ENCODE measurements around the gene MICA.
A peak's percentile ranks its signal among the peaks of the same experiment; 100 is the strongest.
"Not testable (repeated sequence)": the region's sequence is repeated elsewhere in the genome, so short reads cannot be mapped to it uniquely, and the experiment has no call there.

MICA gene

DNA sequence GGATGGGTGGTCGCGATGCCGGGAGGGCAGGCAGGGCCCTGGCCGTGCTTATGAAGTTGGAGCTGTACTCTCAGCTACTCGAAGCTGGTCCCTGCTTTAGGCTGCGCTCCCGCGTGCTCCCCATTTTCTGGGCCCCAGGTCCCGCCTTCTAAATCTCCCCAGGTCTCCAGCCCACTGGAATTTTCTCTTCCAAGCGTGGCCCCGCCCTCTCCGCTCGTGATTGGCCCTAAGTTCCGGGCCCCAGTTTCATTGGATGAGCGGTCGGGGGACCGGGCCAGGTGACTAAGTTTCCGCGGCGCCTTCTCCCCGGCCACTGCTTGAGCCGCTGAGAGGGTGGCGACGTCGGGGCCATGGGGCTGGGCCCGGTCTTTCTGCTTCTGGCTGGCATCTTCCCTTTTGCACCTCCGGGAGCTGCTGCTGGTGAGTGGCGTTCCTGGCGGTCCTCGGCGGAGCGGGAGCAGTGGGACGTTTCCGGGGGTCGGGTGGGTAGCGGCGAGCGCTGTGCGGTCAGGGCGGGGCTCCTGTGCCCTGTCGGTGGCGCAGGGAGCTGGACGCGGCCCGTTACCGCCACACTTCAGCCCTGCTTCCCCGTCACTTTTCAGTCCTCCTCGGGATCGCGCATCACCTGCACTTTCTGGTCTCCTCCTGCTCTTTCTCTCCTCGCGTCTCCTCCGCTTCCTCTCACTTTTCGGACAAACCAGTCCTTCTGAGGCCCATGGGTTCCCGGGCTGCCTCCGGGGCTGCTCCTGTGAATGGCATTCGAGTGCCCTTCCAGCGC is at the start of gene MICA:
MICA (plus strand) TSS at position 313 of the 778 bp plus-strand sequence; CDS start at position 351, 38 bp downstream.
- FAIRE-seq = peak; percentile 84

DNA sequence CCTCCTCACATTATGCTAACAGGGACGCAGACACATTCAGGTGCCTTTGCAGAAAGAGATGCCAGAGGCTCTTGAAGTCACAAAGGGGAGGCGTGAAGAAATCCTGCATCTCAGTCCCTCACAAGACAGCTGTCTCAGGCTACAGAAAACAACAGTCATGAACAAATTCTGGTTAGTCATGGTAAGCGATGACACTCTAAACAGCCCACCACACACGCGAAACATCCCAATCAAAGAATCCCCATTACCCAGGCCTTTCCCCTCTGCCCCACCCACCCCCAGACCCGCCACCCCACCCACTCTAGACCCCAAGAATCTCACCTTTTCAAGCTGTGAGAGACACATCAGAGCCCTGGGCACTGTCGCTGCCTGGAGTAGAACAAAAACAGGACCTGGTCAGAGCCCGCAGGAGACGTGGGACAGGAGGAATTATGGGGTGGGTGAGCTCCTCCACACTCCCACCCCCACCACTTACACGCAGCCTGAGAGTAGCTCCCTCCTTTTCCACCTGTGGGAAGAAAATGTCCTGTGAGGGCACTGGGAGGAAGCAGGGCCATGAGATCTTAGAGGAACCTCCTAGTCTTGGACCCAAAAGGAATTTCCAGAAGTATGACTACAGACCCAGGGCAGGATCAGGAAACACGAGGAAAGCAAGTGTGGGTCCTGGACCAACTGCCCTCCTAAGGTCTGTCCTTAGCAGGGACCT is 49.1 kb upstream of the MICA start:
- no peak for FAIRE-seq
- DNase-seq (ENCODE audit: insufficient read length, low spot score) = no peak

More for the DNA sequence above, at the start of gene MICA:
- DNase-seq (ENCODE audit: insufficient read length, low spot score) = peak; percentile 83

DNA sequence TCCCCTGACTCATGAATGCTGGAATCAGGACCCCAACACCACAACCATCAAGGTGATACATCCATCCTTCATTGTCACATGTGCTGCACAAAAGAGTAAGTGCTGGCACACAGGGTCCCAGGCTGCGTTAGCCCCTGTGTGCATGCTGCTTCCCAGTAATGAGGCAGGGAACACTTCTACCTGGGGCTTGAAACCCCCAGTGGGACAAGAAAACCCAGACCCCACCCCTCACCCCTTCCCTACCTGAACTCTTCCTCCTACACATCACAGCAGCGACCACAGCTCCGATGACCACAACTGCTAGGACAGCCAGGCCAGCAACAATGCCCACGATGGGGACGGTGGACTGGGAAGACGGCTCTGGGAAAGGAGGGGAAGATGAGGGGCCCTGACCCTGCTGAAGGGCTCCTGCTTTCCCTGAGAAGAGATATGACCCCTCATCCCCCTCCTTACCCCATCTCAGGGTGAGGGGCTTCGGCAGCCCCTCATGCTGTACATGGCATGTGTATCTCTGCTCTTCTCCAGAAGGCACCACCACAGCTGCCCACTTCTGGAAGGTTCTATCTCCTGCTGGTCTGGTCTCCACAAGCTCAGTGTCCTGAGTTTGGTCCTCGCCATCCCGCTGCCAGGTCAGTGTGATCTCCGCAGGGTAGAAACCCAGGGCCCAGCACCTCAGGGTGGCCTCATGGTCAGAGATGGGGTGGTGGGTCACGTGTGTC is 48.4 kb upstream of the MICA start:
- DNase-seq (ENCODE audit: insufficient read length, low spot score) (no peak), FAIRE-seq (no peak)

DNA sequence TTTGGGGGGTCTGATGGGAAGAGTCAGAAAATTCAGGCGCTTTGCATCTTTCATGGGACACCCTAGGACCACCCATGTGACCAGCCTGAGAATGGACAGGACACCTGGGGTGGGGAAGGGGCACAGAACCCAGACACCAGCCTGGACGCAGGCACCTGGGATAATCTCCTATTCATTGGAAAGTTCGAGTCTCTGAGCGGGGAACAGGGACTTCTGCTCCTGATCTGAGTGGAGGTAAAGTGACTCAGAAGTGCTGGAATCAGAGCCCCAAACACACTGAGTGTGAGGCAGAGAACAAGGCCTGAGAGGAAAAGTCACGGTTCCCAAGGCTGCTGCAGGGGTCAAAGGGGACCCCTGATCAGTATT is 47.8 kb upstream of the MICA start:
- no peak for DNase-seq (ENCODE audit: insufficient read length, low spot score)
- FAIRE-seq = no peak

DNA sequence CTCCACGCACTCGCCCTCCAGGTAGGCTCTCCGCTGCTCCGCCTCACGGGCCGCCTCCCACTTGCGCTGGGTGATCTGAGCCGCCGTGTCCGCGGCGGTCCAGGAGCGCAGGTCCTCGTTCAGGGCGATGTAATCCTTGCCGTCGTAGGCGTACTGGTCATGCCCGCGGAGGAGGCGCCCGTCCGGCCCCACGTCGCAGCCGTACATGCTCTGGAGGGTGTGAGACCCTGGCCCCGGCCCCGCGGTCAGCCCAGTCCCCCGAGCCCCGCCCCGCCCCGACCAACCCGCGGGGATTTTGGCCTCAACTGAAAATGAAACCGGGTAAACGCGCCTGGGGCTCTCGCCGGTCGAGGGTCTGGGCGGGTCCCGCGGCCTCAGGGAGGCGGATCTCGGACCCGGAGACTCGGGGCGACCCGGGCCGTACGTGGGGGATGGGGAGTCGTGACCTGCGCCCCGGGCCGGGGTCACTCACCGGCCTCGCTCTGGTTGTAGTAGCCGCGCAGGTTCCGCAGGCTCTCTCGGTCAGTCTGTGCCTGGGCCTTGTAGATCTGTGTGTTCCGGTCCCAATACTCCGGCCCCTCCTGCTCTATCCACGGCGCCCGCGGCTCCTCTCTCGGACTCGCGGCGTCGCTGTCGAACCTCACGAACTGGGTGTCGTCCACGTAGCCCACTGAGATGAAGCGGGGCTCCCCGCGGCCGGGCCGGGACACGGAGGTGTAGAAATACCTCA is 47.0 kb upstream of the MICA start:
- FAIRE-seq = no peak
- no peak for DNase-seq (ENCODE audit: insufficient read length, low spot score)

DNA sequence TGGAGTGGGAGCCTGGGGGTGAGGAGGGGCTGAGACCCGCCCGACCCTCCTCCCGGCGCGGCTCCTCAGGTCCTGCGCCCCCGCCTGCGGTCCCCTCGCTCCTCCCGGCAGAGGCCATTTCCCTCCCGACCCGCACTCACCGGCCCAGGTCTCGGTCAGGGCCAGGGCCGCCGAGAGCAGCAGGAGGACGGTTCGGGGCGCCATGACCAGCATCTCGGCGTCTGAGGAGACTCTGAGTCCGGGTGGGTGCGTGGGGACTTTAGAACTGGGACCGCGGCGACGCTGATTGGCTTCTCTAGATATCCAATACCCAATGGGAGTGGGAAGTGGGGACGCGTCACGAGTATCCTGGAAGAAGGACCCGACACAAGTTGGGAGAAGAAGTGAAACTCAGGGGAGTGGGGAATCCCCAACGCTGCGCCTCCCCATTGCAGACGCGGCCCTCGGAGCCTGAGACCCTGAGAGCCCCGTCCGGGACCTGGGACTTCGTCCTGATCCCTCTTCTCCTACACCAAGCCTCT is 46.4 kb upstream of the MICA start, which contains the start of gene HLA-B:
HLA-B (minus strand) TSS at position 234 of the 521 bp plus-strand sequence; CDS start at position 213, 21 bp downstream.
- peak; percentile 81 for FAIRE-seq

DNA sequence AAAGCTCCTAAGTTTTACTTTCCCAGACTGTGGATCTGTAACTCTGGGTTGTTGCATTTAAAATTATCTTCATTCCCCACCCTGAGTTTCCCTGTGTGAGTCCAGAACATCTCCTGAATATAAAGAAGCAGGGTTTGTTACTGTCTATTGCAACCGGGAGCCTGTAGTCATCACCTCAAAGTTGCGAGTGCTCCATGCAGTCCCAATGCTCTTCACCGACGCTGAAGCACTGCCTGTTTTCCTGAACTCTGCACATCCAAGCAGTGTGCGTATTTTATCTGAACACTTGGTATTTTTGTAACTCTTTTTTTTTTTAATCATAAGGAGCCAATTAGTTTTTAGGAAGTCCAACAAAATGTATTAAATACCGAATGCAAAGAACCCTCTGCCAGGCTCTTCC is 45.5 kb upstream of the MICA start:
- peak; percentile 11 for FAIRE-seq
- no peak for DNase-seq (ENCODE audit: insufficient read length, low spot score)

More for the DNA sequence above, 46.4 kb upstream of the MICA start, which contains the start of gene HLA-B:
- peak; percentile 28 for DNase-seq (ENCODE audit: insufficient read length, low spot score)

DNA sequence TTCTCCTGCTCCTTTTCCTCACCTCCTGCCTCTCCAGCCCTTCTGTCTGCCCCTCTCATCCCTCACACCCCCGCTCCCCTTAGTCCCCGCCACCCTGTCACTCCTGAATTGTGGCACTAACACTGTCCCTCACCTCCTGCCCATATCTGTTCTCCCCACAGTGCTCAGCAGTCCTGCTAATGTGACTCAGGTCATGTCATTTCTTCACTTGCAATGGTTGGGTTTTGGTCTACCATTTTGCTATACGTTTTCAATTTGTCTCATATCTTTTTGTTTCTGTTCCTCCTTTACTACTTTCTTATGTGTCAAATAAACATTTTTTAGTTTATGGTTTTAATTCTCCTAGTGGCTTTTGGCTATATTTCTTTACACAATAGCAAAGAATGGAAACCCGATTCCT is 45.1 kb upstream of the MICA start:
- FAIRE-seq = peak; percentile 86
- no peak for DNase-seq (ENCODE audit: insufficient read length, low spot score)

DNA sequence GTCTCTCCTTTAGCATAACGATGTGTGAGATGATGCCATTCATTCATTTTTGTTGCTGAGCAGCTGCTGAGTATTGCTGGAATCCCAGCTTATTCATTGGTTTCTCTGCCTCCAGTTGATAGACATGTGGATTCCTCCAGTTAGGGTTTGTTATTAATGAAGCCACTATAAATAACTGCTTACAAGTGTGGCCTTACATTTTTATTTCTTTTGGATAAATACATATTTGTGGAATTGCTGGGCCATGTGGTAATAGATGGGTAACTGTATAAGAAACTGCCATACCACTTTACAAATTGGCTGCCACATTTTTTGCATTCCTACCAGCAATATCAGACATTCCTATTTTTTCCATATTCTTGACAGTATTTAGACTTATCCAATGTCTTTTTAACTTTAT is 43.8 kb upstream of the MICA start:
- FAIRE-seq = peak; percentile 49
- DNase-seq (ENCODE audit: insufficient read length, low spot score) = no peak

DNA sequence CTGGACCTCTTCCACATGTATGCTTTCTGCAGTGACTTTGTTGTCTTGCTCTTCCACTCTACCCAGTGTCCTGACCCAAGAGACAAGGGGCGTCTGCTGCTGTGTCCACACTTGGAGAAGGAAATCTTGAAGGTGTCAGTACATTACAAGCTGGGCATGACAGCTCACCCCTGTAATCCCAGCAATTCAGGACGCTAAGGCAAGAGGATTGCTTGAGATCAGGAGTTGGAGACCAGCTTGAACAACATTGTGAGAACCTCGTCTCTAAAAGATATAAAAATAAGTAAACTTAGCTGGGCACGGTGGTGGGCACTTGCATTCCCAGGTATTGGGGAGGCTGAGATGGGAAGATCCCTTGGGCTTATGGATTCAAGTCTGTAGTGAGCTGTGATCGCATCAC is 40.6 kb upstream of the MICA start:
- DNase-seq (ENCODE audit: insufficient read length, low spot score) = no peak
- no peak for FAIRE-seq

DNA sequence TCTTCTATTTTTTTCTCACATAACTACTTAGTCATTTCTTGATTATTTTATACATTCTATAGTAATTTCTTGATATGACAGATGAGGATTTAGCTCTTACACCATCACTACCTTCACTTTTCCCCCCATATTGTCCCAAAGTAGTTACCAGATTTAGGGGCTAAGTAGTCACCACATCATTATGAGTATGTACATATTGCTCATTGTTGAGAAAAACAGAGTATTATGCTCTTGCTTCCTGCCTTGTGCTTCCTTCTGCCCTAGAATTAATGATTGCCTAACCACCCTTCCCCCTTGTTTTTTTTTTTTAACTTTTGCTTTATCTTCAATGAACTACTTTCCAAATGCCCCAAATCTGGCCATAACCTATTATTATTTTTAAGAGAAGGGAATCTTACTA is 39.6 kb upstream of the MICA start:
- FAIRE-seq (no peak), DNase-seq (ENCODE audit: insufficient read length, low spot score) (no peak)

DNA sequence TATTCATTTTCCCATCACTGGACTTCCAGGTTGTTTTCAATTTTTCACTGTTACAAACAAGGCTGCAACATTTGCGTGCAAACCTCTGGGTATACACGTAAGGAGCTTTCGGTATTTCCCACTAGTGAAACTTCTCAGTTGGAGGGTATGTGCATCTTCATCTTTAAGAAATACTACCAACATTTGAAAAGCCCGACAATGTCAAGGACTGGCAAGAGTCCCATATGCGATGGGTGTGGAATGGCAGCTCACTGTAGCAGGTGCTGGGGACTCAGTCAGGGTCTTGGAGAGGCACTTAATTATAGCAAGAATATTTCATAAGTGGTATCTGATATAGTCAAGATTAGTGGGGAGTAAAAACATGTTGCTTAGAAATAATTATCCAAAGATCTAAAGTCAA is 37.5 kb upstream of the MICA start:
- FAIRE-seq (no peak), DNase-seq (ENCODE audit: insufficient read length, low spot score) (no peak)

DNA sequence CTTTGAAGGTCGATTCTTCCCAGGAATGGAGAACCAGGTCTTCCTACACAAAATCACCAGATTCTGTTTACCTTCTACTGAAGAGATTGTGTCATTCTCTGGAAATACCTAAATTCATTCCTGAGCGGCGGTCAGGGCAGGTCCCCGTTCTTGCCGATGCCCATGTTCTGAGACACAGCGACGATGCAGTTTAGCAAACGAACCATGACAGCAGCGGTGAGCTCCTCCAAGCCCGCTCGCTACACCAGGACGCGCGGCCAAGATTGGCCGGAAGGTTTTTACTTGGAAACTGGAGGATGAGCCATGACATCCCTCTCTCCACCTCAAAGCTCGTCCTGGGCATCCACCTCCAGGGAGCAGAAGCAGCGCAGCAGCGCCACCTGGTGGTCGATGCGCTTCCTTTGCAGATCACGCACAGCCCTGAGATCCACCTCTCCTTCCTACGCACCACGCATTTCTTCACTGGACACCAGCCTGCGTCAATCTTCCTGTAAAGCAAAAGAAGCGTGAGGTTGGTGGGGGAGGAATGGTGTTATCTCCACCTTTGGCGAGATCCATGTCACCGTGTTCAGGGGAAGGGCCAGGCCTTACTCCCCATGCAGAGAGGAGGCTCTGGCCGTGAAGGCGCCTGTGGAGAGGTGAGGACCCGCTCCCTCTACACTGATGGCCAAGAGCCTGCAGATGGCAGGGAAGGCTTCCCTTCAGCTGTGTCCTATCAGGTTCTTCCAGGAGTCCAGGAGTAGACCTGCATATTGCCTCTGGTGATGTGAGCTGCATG is 36.5 kb upstream of the MICA start:
- FAIRE-seq (peak; percentile 98), DNase-seq (ENCODE audit: insufficient read length, low spot score) (peak; percentile 43)

DNA sequence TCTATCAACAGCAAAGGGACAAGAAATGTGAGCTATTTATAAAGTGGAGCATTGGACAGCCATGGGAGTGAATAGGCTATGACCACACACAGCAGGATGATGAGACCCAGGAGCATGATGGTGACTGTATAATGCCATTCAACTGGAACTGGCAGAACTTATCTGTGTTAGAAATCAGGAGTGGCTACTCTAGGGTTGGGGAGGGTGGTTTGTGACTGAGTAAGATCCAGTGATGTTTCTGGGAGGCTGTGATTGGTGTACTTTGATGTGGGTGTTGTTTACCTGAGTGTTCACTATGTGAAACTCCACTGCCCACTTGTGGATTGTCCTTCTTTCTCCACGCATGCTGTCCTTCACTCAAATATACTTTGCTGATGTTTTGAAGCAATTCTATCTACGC is 34.9 kb upstream of the MICA start:
- FAIRE-seq = no peak
- DNase-seq (ENCODE audit: insufficient read length, low spot score) = no peak

DNA sequence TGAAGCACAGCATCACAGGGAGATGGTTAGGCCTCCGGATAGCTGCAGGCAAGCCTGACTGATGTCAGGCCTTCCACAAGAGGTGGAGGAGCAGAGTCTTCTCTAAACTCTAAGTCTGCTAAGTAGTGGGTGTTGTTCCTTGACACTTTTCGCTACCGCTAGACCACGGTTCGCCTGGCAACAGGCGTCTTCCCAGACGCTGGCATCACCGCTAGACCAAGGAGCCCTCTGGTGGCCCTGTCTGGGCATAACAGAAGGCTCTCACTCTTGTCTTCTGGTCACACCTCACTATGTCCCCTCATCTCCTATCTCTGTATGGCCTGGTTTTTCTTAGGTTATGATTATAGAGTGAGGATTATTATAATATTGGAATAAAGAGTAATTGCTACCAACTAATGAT is 29.3 kb upstream of the MICA start:
- not testable (repeated sequence) for FAIRE-seq; DNase-seq (ENCODE audit: insufficient read length, low spot score)

DNA sequence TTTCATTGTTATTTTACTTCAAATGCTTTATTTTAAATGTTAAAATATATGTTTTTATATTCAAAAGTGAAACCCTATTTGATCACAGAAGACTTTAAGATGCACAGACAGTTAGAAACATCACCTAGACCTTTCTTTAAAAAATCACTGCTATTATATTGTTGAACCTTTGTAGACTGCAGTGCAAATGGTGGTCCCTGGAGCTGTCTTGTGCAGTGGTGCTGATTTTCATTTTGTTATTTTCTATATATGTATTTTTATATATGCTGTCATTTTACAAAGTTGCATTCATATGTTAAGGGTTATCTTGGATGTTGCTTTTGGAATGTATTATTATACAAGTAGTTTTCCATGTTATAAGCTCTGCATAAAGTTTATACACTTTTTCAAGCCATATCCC is 27.7 kb upstream of the MICA start:
- FAIRE-seq (no peak), DNase-seq (ENCODE audit: insufficient read length, low spot score) (no peak)

DNA sequence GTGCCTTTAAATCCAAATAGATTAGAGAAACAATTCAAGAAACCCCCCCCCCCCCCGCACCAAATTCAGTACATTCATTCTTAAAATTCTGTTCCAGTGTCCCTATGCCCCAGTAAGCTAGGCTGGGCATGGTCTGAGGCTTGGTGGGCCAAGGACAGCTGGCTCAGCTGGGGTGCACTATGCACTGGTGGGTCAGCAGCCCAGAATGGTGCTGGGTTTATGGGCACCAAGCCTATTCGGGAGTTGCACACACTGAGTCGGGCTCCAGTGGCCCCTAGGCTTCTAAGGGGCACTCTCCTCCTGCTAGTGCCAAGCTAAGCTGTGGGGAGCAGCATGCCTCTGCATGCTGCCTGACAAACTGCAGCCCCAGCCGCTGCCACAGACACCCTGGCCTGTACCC is 26.4 kb upstream of the MICA start:
- no peak for DNase-seq (ENCODE audit: insufficient read length, low spot score)
- FAIRE-seq = no peak

DNA sequence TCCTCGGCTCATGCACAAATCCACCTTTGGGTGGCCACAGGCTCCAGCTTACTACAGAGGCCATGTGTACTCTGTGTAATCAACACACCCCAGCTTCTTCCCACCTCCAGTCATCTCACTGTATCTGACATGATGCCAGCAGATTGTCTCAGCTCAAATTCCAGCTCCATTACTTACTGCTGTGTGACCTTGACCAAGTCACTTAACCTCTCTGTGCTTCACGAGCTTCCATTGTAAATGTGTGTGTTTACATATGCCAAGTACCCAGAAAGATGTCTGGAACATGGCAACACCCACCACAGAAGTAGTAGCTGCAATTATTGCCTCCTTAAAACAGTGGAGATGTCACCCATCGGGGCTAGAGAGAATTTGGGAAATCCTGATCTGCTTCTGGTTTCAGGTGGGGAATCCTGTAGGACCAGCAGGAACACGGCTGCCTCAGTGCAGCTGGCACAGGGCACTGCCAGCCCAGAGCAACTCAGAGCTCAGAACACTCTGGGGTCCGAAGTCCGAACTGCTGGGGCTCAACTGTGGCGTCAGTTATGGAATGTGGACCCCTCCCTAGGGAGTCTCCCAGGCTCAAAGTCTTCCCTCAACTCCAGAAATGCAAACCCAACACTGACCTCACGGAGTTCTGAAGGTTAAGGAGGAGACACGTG is 25.2 kb upstream of the MICA start:
- DNase-seq (ENCODE audit: insufficient read length, low spot score) = no peak
- FAIRE-seq = no peak

DNA sequence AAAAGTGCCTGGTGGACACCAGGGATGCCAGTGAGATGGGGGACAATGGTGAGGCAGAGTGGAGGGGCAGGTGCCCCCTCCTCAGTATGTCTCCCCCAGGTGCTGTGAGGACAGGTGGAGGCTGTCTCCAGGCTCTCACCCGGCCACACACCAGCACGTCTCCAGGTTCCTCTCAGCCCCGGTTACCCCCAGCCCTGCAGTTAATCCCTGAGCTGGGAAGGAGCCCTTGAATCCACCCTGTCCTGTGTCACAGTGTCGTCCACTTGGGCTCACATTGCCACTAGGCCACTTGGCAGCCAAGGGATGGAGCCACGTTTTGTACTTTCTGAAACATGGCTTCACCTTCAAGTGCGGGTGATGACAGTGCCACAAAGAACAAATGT is 24.7 kb upstream of the MICA start:
- FAIRE-seq (no peak), DNase-seq (ENCODE audit: insufficient read length, low spot score) (no peak)
